SK-N-MC (cell line): ENCODE measurements around the gene MTX3.

Experiments
- DNase-seq: peaks from one replicate; pipeline ENCODE4 v3.0.0-alpha.2; 2011; ENCODE audit warnings: low read depth, low spot score
- H3K27ac ChIP-seq: fragments of 200-600 bp; sonication (generic); 2 replicates; pipeline ENCODE4 v1.5.1; 2016; ENCODE audit warnings: mixed run types
- H3K36me3 ChIP-seq: fragments of 200-600 bp; sonication (generic); 2 replicates; pipeline ENCODE4 v1.6.1; 2017; ENCODE audit warnings: antibody characterized with exemption, low read length, mixed read lengths; ENCODE audit not compliant: insufficient read depth
- H3K4me3 ChIP-seq: fragments of 200-600 bp; sonication (generic); 2 replicates; pipeline ENCODE4 v1.5.1; 2016
- H3K9ac ChIP-seq: fragments of 200-600 bp; sonication (generic); 2 replicates; pipeline ENCODE4 v1.8.0; 2017; ENCODE audit warnings: mixed run types, mixed read lengths; ENCODE audit not compliant: insufficient read length
- H3K9me3 ChIP-seq: fragments of 200-600 bp; sonication (generic); 2 replicates; pipeline ENCODE4 v1.6.1; 2017; ENCODE audit warnings: low read depth, mild to moderate bottlenecking, antibody characterized with exemption, low read length, moderate library complexity, mixed read lengths
- EZH2 ChIP-seq: fragments of 200-600 bp; sonication (generic); IDR thresholded peaks from one replicate; pipeline ENCODE4 v1.6.1; 2017; ENCODE audit warnings: antibody characterized with exemption
- FOXP2 ChIP-seq: optimal IDR thresholded peaks from 2 replicates; pipeline ENCODE3; 2011; ENCODE audit warnings: mild to moderate bottlenecking, moderate library complexity; ENCODE audit not compliant: insufficient read depth; ENCODE audit errors: extremely low read length, control extremely low read depth
- POLR2AphosphoS5 ChIP-seq: IDR thresholded peaks from 2 replicates; pipeline ENCODE4 v1.6.1; 2012; ENCODE audit warnings: mild to moderate bottlenecking, low read depth, low read length, borderline replicate concordance

Gene MTX3

DNA sequence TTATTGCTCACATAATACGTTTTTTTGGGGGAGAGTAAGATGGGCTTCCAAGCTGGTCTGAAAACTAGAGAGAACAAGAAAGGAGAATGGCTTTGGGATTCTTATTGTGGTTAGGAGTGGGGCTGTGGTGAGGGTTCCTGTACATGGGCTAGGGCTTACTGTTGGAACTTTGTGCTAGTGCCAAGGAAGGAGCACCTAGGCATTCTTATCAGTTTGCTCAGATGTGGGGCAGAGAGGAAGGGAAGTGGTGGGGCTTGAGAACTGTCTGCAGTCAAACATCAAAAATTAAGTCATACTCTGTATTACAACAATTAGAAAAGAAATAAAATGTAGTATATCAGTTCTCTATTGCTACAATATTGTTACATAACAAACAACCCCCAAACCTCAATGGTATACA, 40.0 kb upstream of the MTX3 start:
- no peaks in the 10 kb centered on the region for H3K36me3 ChIP-seq
- H3K27ac ChIP-seq, result no peak overlapping the region
- TF ChIP-seq POLR2AphosphoS5, result no peak
- TF ChIP-seq FOXP2, result no peak
- TF ChIP-seq EZH2, result no peak
- no peaks in the 10 kb centered on the region for H3K9me3 ChIP-seq
- no peak for DNase-seq
- no peak overlapping the region for H3K4me3 ChIP-seq
- no peak overlapping the region for H3K9ac ChIP-seq

DNA sequence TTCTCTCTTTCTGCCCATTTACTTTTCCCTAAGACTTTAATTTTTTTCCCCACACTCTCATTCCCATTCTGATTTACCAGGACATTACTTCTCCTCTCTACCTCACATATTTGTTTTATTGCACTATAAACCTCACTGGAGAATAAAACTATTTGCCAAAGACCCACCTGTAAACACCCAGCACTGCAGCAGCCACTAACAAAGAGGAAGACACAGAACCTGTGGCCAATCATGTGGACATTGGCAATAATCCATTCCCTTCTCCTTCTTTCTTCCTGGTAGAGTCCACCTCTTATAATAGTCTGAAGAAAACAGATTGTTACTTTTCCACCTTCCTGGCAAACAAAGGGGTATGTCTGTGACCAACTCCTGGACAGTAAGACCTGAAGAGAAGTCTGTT, 35.8 kb upstream of the MTX3 start:
- no peak overlapping the region for H3K9ac ChIP-seq
- no peak for TF ChIP-seq EZH2
- TF ChIP-seq POLR2AphosphoS5, result no peak
- no peak for DNase-seq
- H3K4me3 ChIP-seq, result no peak overlapping the region
- H3K27ac ChIP-seq, result no peak overlapping the region
- no peaks in the 10 kb centered on the region for H3K36me3 ChIP-seq
- no peaks in the 10 kb centered on the region for H3K9me3 ChIP-seq

DNA sequence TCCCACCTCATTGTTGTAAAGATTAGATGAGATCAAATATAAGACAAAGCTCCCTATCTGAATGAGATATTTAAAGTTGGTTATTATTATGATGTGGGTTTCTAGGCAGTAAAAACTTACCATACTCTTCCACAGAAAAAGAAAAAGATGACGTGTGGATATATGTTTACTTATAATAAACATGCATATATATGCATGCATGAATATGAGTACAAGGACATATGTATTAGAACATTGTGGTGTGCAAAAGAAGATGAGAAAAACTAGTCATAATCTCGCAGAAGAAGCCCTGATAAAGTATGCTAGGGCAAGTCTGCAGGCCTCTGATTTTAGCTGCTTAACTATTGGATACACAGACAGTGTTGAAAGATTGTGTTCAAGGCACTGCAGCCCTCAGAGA, 34.0 kb upstream of the MTX3 start:
- Histone ChIP-seq H3K27ac (no peak overlapping the region), H3K4me3 (no peak overlapping the region), H3K9me3 (no peaks in the 10 kb centered on the region), H3K9ac (no peak overlapping the region), H3K36me3 (no peaks in the 10 kb centered on the region)
- no peak for DNase-seq
- TF ChIP-seq FOXP2 (no peak), EZH2 (no peak), POLR2AphosphoS5 (no peak)

DNA sequence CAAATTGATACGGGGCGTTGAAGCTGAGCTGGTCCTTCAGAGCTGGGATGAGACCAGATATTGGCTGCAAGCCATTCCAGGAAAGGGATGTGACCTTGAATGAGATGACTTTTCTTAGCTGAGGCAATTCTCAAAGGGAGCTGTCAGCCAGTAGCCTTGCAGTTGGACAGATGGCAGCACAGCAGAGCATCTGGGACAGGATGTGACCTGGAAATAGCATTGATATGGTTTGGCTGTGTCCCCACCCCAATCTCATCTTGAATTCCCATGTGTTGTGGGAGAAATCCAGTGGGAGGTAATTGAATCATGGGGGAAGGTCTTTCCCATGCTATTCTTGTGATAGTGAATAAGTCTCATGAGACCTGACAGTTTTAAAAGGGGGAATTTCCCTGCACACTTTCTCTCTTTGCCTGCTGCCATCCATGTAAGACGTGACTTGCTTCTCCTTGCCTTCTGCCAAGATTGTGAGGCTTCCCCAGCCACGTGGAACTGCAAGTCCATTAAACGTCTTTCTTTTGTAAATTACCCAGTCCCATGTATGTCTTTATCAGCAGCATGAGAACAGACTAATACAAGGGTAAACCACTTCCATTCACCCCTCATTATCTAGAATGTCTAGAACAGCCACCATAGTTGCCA, 19.8 kb upstream of the MTX3 start:
- no peak overlapping the region for H3K4me3 ChIP-seq
- no peak overlapping the region for H3K9ac ChIP-seq
- H3K27ac ChIP-seq, result no peak overlapping the region
- DNase-seq, result no peak
- TF ChIP-seq FOXP2, result no peak
- no peak for TF ChIP-seq EZH2
- TF ChIP-seq POLR2AphosphoS5, result no peak
- H3K9me3 ChIP-seq, result no peaks in the 10 kb centered on the region
- H3K36me3 ChIP-seq, result no peaks in the 10 kb centered on the region

DNA sequence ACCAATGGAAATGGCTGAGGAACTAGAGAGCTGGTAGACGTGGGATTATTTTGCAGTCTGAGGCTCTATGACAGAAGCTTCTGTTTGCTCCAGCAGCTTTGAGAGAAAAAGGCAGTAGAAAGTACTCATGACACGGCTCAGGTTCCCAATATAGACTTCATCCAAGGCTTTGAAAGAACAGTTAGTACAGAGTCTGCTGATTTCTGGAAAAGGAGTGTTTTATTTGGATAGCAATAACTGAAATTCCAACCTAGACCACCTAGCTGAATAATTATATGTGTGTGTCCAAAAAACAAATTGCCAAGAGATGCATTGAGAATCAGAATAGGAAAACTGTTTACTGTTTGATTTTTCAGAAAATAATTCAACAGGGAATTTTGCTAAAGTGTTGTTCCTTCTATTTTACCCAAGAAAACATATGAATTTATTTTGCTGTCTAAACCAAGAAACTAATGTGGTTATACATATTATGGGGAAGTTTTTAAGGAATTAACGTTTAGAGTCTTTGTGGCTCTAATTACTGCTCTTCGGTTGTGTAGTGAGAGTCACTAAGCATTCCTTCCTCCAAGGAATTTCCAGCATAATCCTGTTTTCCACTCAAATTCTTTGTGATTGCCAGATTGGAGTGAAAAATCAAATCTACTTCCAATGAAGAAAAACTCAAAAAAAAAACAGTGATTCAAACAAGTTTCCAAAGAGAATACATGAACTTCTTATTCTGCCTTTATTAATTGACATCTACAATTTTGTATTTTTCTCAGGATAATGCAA, 18.1 kb upstream of the MTX3 start:
- Histone ChIP-seq H3K27ac (no peak overlapping the region), H3K36me3 (no peaks in the 10 kb centered on the region), H3K4me3 (no peak overlapping the region), H3K9me3 (no peaks in the 10 kb centered on the region), H3K9ac (no peak overlapping the region)
- no peak for DNase-seq
- TF ChIP-seq EZH2, result no peak
- TF ChIP-seq POLR2AphosphoS5, result no peak
- no peak for TF ChIP-seq FOXP2

DNA sequence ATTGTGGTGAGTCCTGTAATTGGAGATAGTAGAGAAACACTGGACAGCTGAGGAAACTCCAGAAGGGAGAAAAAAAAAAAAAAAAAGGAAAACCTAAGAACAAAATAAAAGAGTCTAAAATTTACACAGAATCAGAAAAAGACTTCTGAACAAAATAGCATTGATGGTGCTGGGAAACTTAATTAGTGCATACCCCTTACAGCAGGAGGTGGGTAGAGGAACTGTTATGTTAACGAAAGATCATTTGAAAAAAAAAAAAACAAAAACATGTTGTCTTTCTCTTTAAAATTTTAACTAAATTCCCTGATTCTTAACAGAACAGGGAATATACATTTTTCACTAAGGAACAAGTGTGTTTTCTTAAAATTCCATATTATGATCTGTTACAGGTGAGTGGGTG, 11.6 kb upstream of the MTX3 start:
- H3K9me3 ChIP-seq, result no peaks in the 10 kb centered on the region
- TF ChIP-seq POLR2AphosphoS5, result no peak
- no peak for TF ChIP-seq FOXP2
- TF ChIP-seq EZH2, result no peak
- no peak overlapping the region for H3K27ac ChIP-seq
- no peaks in the 10 kb centered on the region for H3K36me3 ChIP-seq
- H3K9ac ChIP-seq, result no peak overlapping the region
- H3K4me3 ChIP-seq, result no peak overlapping the region
- no peak for DNase-seq

DNA sequence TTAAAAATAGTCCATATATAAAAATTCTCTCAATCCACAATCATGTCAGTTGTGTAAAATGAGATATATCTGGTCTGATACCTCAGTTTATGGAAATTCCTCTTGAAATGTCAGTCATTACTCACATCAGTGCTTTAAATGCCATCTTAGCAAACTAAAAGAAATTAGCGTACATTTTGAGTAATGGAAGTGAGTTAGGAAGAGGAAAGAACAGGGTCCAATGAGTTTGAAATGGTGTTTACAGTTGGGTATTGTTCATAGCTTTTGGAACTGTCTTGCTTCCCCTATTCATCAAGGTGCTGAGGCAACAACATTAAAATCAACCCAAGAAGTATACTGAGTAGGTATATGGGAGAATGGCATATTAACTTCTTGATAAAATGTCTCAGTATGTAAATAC, 8.7 kb upstream of the MTX3 start:
- Histone ChIP-seq H3K9ac (no peak overlapping the region), H3K4me3 (no peak overlapping the region), H3K36me3 (no peaks in the 10 kb centered on the region), H3K27ac (no peak overlapping the region), H3K9me3 (no peaks in the 10 kb centered on the region)
- DNase-seq, result no peak
- TF ChIP-seq FOXP2, result no peak
- no peak for TF ChIP-seq POLR2AphosphoS5
- no peak for TF ChIP-seq EZH2

DNA sequence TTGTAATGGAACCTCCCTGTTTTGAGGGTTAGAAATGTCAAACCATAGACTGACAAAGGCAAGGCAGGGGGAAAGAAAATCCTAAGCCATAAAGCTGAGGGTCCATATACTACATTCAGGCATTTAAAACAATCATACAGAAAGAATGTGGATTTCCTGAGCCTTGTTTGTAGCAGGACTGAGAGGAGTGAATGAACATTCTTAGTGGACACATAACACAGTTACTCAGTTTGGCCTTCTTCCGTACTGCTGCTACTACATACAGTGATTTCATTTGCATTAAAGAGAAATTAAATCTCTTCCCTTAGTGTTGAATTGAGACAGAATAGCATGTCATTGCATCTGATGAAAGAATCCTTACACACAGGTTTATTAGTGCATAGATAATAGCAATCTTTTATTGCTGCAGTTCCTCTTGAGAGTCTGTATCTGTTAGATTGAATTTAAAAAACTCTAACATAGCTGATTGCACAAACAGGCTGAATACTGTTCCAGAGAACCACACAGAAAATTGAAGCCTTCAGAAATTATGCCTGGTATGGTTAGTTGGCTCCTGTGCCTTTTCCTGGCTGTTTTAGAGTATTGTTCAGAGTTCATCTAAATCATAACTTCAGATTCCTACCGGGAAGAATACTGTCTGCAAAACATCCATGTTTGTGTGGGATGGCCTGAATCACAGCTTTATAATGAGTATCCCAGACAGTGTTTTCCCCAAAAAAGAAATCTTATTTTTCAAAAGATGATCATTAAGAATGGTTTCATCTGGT, 2.0 kb upstream of the MTX3 start:
- H3K4me3 ChIP-seq, result no peak overlapping the region
- H3K36me3 ChIP-seq, result peaks cover 13% of the 10 kb centered on the region
- no peak for DNase-seq
- no peak overlapping the region for H3K27ac ChIP-seq
- H3K9ac ChIP-seq, result no peak overlapping the region
- no peaks in the 10 kb centered on the region for H3K9me3 ChIP-seq
- no peak for TF ChIP-seq EZH2
- no peak for TF ChIP-seq POLR2AphosphoS5
- no peak for TF ChIP-seq FOXP2
